IMR-90 (cell line): Measurements from ENCODE around the gene ASTN2.

Experiments
- CEBPB ChIP-seq: IDR thresholded peaks from 2 replicates; pipeline ENCODE4 v1.6.1; 2012; ENCODE audit warnings: low read depth, low read length, improper control_type of control experiment
- ELK1 ChIP-seq: fragments of 150-350 bp; IDR thresholded peaks from 2 replicates; pipeline ENCODE4 v1.6.1; 2016; ENCODE audit warnings: low read depth, mild to moderate bottlenecking, low read length, moderate library complexity, borderline replicate concordance
- FOS ChIP-seq: fragments of 150-350 bp; IDR thresholded peaks from 2 replicates; pipeline ENCODE4 v1.6.1; 2016; ENCODE audit warnings: low read depth, low read length
- MAFK ChIP-seq: IDR thresholded peaks from 2 replicates; pipeline ENCODE4 v1.6.1; 2012; ENCODE audit warnings: low read depth, low read length, improper control_type of control experiment
- MXI1 ChIP-seq: IDR thresholded peaks from 2 replicates; pipeline ENCODE4 v1.6.1; 2012; ENCODE audit warnings: low read depth, mild to moderate bottlenecking, low read length, moderate library complexity, borderline replicate concordance
- POLR2A ChIP-seq: IDR thresholded peaks from 2 replicates; pipeline ENCODE4 v1.6.1; 2012; ENCODE audit warnings: mild to moderate bottlenecking, low read depth, low read length
- RAD21 ChIP-seq: IDR thresholded peaks from 2 replicates; pipeline ENCODE4 v1.6.1; 2012; ENCODE audit warnings: low read length, improper control_type of control experiment
- RCOR1 ChIP-seq: IDR thresholded peaks from 2 replicates; pipeline ENCODE4 v1.6.1; 2012; ENCODE audit warnings: mild to moderate bottlenecking, low read length, improper control_type of control experiment; ENCODE audit not compliant: insufficient replicate concordance
- RFX5 ChIP-seq: IDR thresholded peaks from 2 replicates; pipeline ENCODE4 v1.8.0; 2012; ENCODE audit warnings: low read depth, mild to moderate bottlenecking, low read length, moderate library complexity
- SMC3 ChIP-seq: fragments of 150-350 bp; IDR thresholded peaks from 2 replicates; pipeline ENCODE4 v1.6.1; 2016; ENCODE audit warnings: low read depth, mild to moderate bottlenecking, antibody characterized with exemption, low read length, moderate library complexity
- TF ChIP-seq, protein P1 (sequence below): conservative IDR thresholded peaks from 2 replicates; pipeline ENCODE4 v1.5.1; 2012; ENCODE audit warnings: mild to moderate bottlenecking, low read depth, low read length, improper control_type of control experiment
- TF ChIP-seq, protein P2 (sequence below): fragments of 150-350 bp; IDR thresholded peaks from 2 replicates; pipeline ENCODE4 v1.6.1; 2017; ENCODE audit warnings: mild to moderate bottlenecking, antibody characterized with exemption, low read length, low read depth

DNA sequence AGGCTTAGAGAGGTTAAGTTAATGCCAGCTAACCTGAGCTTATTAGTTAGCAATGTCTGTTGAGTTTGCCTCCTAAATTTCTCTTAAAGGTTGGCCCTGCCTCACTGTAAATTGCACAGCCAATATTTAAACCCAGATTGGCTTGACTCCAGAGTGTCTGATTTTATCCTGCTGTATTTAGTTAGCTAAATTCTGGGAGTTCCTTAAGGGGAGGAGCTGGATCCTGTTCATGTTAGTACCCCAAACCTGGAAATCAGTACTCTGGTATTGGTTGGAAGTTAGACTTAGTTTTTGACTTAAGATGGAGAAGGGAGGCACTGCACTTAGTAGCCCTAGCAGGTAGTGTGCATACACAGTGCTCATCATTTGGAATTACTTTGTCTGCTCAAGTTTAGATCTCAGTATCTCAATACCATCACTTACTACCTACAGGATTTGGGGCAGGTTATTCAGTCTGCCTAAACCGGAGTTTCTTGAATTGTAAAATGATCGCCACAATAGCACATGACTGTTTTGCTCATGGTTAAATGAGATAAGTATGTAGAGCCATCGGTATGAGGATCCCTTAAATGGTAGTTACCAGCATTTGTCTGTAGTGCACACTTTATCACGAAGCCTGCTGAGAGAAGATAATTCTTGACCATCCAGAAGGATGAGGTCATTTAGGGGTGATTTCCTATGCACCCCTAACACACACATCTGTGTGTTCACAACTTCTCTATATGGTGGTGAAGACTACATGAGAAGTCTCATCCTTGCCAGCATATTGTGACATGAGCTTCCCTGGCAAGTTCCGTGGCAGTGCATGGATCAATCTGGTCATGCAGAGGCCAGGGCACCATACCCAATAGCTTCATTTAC, 992.5 kb downstream of the ASTN2 start:
- TF ChIP-seq, protein P1, sequence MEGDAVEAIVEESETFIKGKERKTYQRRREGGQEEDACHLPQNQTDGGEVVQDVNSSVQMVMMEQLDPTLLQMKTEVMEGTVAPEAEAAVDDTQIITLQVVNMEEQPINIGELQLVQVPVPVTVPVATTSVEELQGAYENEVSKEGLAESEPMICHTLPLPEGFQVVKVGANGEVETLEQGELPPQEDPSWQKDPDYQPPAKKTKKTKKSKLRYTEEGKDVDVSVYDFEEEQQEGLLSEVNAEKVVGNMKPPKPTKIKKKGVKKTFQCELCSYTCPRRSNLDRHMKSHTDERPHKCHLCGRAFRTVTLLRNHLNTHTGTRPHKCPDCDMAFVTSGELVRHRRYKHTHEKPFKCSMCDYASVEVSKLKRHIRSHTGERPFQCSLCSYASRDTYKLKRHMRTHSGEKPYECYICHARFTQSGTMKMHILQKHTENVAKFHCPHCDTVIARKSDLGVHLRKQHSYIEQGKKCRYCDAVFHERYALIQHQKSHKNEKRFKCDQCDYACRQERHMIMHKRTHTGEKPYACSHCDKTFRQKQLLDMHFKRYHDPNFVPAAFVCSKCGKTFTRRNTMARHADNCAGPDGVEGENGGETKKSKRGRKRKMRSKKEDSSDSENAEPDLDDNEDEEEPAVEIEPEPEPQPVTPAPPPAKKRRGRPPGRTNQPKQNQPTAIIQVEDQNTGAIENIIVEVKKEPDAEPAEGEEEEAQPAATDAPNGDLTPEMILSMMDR: no peak
- TF ChIP-seq, protein P2, sequence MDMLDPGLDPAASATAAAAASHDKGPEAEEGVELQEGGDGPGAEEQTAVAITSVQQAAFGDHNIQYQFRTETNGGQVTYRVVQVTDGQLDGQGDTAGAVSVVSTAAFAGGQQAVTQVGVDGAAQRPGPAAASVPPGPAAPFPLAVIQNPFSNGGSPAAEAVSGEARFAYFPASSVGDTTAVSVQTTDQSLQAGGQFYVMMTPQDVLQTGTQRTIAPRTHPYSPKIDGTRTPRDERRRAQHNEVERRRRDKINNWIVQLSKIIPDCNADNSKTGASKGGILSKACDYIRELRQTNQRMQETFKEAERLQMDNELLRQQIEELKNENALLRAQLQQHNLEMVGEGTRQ: no peak
- no peak for TF ChIP-seq CEBPB
- TF ChIP-seq RCOR1: no peak
- TF ChIP-seq MXI1: no peak
- no peak for TF ChIP-seq POLR2A
- TF ChIP-seq RFX5: no peak
- TF ChIP-seq RAD21: no peak
- TF ChIP-seq MAFK: no peak
- TF ChIP-seq SMC3: no peak
- no peak for TF ChIP-seq FOS
- no peak for TF ChIP-seq ELK1
